ENCODE data around the gene PPL. TPM values are rescaled to one million over a fixed set of nuclear protein-coding genes. Genes with fewer than 3 reads are reported as not detected.

The PPL gene
- total and polyA plus RNA-seq, 11 donors = 4.3 to 23.8 (median 7.8) TPM

DNA sequence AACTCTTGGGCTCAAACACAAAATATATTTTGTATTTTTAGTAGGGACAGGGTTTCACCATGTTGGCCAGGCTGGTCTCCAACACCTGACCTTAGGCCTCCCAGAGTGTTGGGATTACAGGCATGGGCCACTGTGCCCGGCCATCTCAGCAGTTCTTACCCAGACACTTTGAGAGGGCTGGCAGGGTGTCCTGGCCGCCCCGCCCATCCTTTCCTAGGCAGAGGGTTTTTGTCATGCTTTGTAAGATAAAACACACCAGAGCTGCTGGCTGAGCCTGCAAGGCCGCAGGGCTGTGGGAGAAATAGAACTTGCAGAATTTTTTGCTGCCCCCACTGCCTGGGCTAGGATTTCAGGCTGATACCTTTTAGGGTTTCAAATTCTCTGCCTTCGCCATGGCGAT is 8.7 kb downstream of the PPL start:
- WGBS, 4 donors = 76 to 88% (median 86%) methylated on average over 6 of the region's 6 CpGs
- DNase-seq = no peak
- intact Hi-C loops (cut with DNase I) = no loop called here
- Histone ChIP-seq H3K4me1 (peaks cover 0 to 7% (median 0%) of the 10 kb centered on the region in 12 donors), H3K27me3 (no peaks in the 10 kb centered on the region), H3K36me3 (peaks cover 0 to 2% (median 0%) of the 10 kb centered on the region in 9 donors), H3K27ac (no peak overlapping the region), H3K9me3 (peaks cover 0 to 21% (median 10%) of the 10 kb centered on the region in 12 donors), H3K4me3 (no peak overlapping the region)
- ATAC-seq = peak in 1 of 4 donors; percentile 51
- TF ChIP-seq POLR2A (IDR thresholded peaks at IDR 0.05) = no peak
- TF ChIP-seq, protein P1, sequence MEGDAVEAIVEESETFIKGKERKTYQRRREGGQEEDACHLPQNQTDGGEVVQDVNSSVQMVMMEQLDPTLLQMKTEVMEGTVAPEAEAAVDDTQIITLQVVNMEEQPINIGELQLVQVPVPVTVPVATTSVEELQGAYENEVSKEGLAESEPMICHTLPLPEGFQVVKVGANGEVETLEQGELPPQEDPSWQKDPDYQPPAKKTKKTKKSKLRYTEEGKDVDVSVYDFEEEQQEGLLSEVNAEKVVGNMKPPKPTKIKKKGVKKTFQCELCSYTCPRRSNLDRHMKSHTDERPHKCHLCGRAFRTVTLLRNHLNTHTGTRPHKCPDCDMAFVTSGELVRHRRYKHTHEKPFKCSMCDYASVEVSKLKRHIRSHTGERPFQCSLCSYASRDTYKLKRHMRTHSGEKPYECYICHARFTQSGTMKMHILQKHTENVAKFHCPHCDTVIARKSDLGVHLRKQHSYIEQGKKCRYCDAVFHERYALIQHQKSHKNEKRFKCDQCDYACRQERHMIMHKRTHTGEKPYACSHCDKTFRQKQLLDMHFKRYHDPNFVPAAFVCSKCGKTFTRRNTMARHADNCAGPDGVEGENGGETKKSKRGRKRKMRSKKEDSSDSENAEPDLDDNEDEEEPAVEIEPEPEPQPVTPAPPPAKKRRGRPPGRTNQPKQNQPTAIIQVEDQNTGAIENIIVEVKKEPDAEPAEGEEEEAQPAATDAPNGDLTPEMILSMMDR (IDR thresholded peaks at IDR 0.05) = no peak

DNA sequence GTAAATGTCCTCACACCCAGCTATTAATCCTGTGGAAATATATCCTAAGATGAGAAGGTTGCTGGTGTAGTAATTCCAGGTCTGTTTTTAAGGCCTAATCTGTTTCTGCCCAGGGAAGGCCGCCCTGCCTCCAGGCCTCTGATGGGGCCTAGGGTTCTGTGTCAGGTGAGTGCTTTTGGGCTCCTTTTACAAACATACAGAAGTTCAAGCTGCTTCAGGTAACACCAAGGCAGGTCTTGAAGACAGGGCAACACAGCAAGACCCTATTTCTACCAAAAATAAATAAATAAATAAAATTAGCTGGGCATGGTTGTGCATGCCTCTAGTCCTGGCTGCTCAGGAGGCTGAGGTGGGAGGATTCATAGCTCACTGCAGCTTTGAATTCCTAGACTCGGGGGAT is 9.3 kb downstream of the PPL start:
- H3K27ac ChIP-seq = no peak overlapping the region
- TF ChIP-seq POLR2A (IDR thresholded peaks at IDR 0.05) = no peak
- TF ChIP-seq, protein P1 (IDR thresholded peaks at IDR 0.05) = no peak
- H3K4me1 ChIP-seq = peaks cover 0 to 7% (median 0%) of the 10 kb centered on the region in 12 donors
- intact Hi-C loops (cut with DNase I) = no loop called here
- peaks cover 0 to 2% (median 0%) of the 10 kb centered on the region in 9 donors for H3K36me3 ChIP-seq
- ATAC-seq (no peak), DNase-seq (no peak)
- H3K9me3 ChIP-seq = peaks cover 0 to 21% (median 10%) of the 10 kb centered on the region in 12 donors
- 44 to 75% (median 73%) methylated on average over 2 of the region's 2 CpGs for whole genome bisulfite sequencing, 4 donors
- H3K27me3 ChIP-seq = no peaks in the 10 kb centered on the region
- no peak overlapping the region for H3K4me3 ChIP-seq

DNA sequence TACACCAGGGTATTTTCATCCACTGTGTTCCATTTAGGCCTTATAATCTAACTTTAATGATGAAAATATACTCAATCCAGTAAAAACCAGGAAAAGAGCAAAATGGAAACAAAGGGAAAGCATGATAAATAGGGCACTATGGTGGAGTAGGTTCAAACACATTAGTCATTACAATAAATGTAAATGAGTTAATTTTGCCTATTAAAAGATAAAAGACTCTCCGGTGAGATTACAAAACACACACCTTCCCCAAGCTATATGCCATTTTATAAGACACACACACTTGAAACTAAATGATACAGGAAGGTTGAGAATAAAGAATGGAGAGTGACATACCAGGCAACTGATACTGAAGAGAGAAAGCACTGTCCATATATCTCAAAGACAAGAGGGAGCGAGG is 10.0 kb downstream of the PPL start:
- no peak for ATAC-seq
- Histone ChIP-seq H3K36me3 (peaks cover 0 to 2% (median 0%) of the 10 kb centered on the region in 9 donors), H3K9me3 (peaks cover 0 to 21% (median 10%) of the 10 kb centered on the region in 12 donors), H3K27me3 (no peaks in the 10 kb centered on the region), H3K27ac (no peak overlapping the region), H3K4me1 (peaks cover 0 to 7% (median 0%) of the 10 kb centered on the region in 12 donors), H3K4me3 (no peak overlapping the region)
- intact Hi-C loops (cut with DNase I) = no loop called here
- no peak for DNase-seq
- TF ChIP-seq, protein P1 (IDR thresholded peaks at IDR 0.05) = no peak
- TF ChIP-seq POLR2A (IDR thresholded peaks at IDR 0.05) = no peak
- 94 to 100% (median 99%) methylated on average over 2 of the region's 2 CpGs for WGBS, 4 donors

DNA sequence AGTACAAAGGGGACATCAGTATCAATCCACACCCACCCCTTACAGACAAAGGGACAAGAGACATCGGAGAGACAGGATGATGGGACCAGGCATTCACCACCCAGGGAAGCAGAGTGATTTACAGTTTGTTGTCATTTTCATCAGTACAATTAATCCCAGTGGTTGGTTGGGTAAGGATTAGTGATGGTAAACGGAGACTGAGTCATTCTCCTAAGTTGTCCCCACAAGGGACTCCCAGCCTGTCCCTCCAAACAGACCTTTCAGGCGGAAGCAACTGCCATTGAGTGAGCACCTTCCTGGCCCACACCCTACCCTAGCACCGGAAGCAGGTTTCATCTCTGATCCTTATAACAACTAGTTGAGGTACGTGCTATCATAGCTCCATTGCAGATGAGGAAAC is 11.2 kb downstream of the PPL start:
- WGBS, 4 donors = 75 to 96% (median 91%) methylated on average over 5 of the region's 5 CpGs
- ATAC-seq = no peak
- H3K36me3 ChIP-seq = peaks cover 0 to 2% (median 0%) of the 10 kb centered on the region in 9 donors
- H3K27me3 ChIP-seq = no peaks in the 10 kb centered on the region
- no peak for TF ChIP-seq POLR2A (IDR thresholded peaks at IDR 0.05)
- TF ChIP-seq, protein P1 (IDR thresholded peaks at IDR 0.05) = no peak
- peaks cover 0 to 21% (median 10%) of the 10 kb centered on the region in 12 donors for H3K9me3 ChIP-seq
- no peak for DNase-seq
- H3K27ac ChIP-seq = no peak overlapping the region
- no peak overlapping the region for H3K4me3 ChIP-seq
- intact Hi-C loops (cut with DNase I) = no loop called here
- H3K4me1 ChIP-seq = peaks cover 0 to 7% (median 0%) of the 10 kb centered on the region in 12 donors

Measured in heart left ventricle (tissue), 16 donors.